Measurements from ENCODE around the gene CALCA.
"Not testable (repeated sequence)": the region's sequence is repeated elsewhere in the genome, so short reads cannot be mapped to it uniquely, and the experiment has no call there.

Gene CALCA

GRCh38 chr11:14971865-14972580 lies at the start of gene CALCA:
Gene CALCA (minus strand): TSS chr11:14972351. CDS start chr11:14971192, 1,159 bp downstream.
- Histone ChIP-seq H3K9ac (ENCODE audit: low read length) (no peak within 1 kb of the TSS), H3K36me3 (ENCODE audit: control insufficient read depth, low read depth, low read length) (no peaks in the 10 kb centered on the region), H3K27ac (ENCODE audit: low read length) (no peak within 1 kb of the TSS), H3K4me1 (ENCODE audit: control insufficient read depth, low read depth, low read length) (peaks cover 29% of the 10 kb centered on the region), H3K4me3 (ENCODE audit: low read length) (peak within 1 kb of the TSS; percentile 62), H3K9me3 (ENCODE audit: control insufficient read depth, low read depth, low read length) (no peaks in the 10 kb centered on the region), H3K27me3 (ENCODE audit: control insufficient read depth, insufficient read depth, low read length) (peaks cover 84% of the 10 kb centered on the region)

- H3K4me3 ChIP-seq (ENCODE audit: low read length): no peak overlapping the region
- no peaks in the 10 kb centered on the region for H3K9me3 ChIP-seq (ENCODE audit: control insufficient read depth, low read depth, low read length)
- no peak overlapping the region for H3K27ac ChIP-seq (ENCODE audit: low read length)
- H3K36me3 ChIP-seq (ENCODE audit: control insufficient read depth, low read depth, low read length): no peaks in the 10 kb centered on the region
- H3K9ac ChIP-seq (ENCODE audit: low read length): no peak overlapping the region
- H3K27me3 ChIP-seq (ENCODE audit: control insufficient read depth, insufficient read depth, low read length): no peaks in the 10 kb centered on the region
- H3K4me1 ChIP-seq (ENCODE audit: control insufficient read depth, low read depth, low read length): no peaks in the 10 kb centered on the region
Observed at GRCh38 chr11:15016200-15016599, 44.0 kb upstream of the CALCA start.

- no peaks in the 10 kb centered on the region for H3K9me3 ChIP-seq (ENCODE audit: control insufficient read depth, low read depth, low read length)
- H3K27ac ChIP-seq (ENCODE audit: low read length): no peak overlapping the region
- H3K9ac ChIP-seq (ENCODE audit: low read length): no peak overlapping the region
- H3K27me3 ChIP-seq (ENCODE audit: control insufficient read depth, insufficient read depth, low read length): no peaks in the 10 kb centered on the region
- H3K36me3 ChIP-seq (ENCODE audit: control insufficient read depth, low read depth, low read length): no peaks in the 10 kb centered on the region
- no peak overlapping the region for H3K4me3 ChIP-seq (ENCODE audit: low read length)
- no peaks in the 10 kb centered on the region for H3K4me1 ChIP-seq (ENCODE audit: control insufficient read depth, low read depth, low read length)
Observed at GRCh38 chr11:15011776-15012345, 39.7 kb upstream of the CALCA start.

- no peaks in the 10 kb centered on the region for H3K9me3 ChIP-seq (ENCODE audit: control insufficient read depth, low read depth, low read length)
- no peaks in the 10 kb centered on the region for H3K4me1 ChIP-seq (ENCODE audit: control insufficient read depth, low read depth, low read length)
- no peak overlapping the region for H3K4me3 ChIP-seq (ENCODE audit: low read length)
- no peaks in the 10 kb centered on the region for H3K27me3 ChIP-seq (ENCODE audit: control insufficient read depth, insufficient read depth, low read length)
- H3K36me3 ChIP-seq (ENCODE audit: control insufficient read depth, low read depth, low read length): no peaks in the 10 kb centered on the region
- no peak overlapping the region for H3K27ac ChIP-seq (ENCODE audit: low read length)
- no peak overlapping the region for H3K9ac ChIP-seq (ENCODE audit: low read length)
Observed at GRCh38 chr11:15010865-15011264, 38.7 kb upstream of the CALCA start.

- Histone ChIP-seq H3K9ac (ENCODE audit: low read length) (no peak overlapping the region), H3K4me3 (ENCODE audit: low read length) (no peak overlapping the region), H3K36me3 (ENCODE audit: control insufficient read depth, low read depth, low read length) (no peaks in the 10 kb centered on the region), H3K27me3 (ENCODE audit: control insufficient read depth, insufficient read depth, low read length) (no peaks in the 10 kb centered on the region), H3K27ac (ENCODE audit: low read length) (no peak overlapping the region), H3K4me1 (ENCODE audit: control insufficient read depth, low read depth, low read length) (no peaks in the 10 kb centered on the region), H3K9me3 (ENCODE audit: control insufficient read depth, low read depth, low read length) (no peaks in the 10 kb centered on the region)
Observed at GRCh38 chr11:15006139-15006759, 34.1 kb upstream of the CALCA start.

- H3K9me3 ChIP-seq (ENCODE audit: control insufficient read depth, low read depth, low read length); H3K27me3 ChIP-seq (ENCODE audit: control insufficient read depth, insufficient read depth, low read length); H3K27ac ChIP-seq (ENCODE audit: low read length): not testable (repeated sequence)
Observed at GRCh38 chr11:14988133-14988532, 16.0 kb upstream of the CALCA start.

GRCh38 chr11:14981507-14981906 lies 9.4 kb upstream of the CALCA start:
- no peaks in the 10 kb centered on the region for H3K9me3 ChIP-seq (ENCODE audit: control insufficient read depth, low read depth, low read length)
- H3K4me1 ChIP-seq (ENCODE audit: control insufficient read depth, low read depth, low read length): no peaks in the 10 kb centered on the region
- H3K4me3 ChIP-seq (ENCODE audit: low read length): no peak overlapping the region
- H3K27me3 ChIP-seq (ENCODE audit: control insufficient read depth, insufficient read depth, low read length): peaks cover 17% of the 10 kb centered on the region
- no peak overlapping the region for H3K9ac ChIP-seq (ENCODE audit: low read length)
- H3K36me3 ChIP-seq (ENCODE audit: control insufficient read depth, low read depth, low read length): no peaks in the 10 kb centered on the region
- no peak overlapping the region for H3K27ac ChIP-seq (ENCODE audit: low read length)

More at GRCh38 chr11:14988133-14988532, 16.0 kb upstream of the CALCA start:
- not testable (repeated sequence) for H3K9ac ChIP-seq (ENCODE audit: low read length); H3K4me3 ChIP-seq (ENCODE audit: low read length); H3K36me3 ChIP-seq (ENCODE audit: control insufficient read depth, low read depth, low read length); H3K4me1 ChIP-seq (ENCODE audit: control insufficient read depth, low read depth, low read length)

- no peaks in the 10 kb centered on the region for H3K4me1 ChIP-seq (ENCODE audit: control insufficient read depth, low read depth, low read length)
- no peak overlapping the region for H3K9ac ChIP-seq (ENCODE audit: low read length)
- H3K4me3 ChIP-seq (ENCODE audit: low read length): no peak overlapping the region
- peaks cover 23% of the 10 kb centered on the region for H3K27me3 ChIP-seq (ENCODE audit: control insufficient read depth, insufficient read depth, low read length)
- no peak overlapping the region for H3K27ac ChIP-seq (ENCODE audit: low read length)
- H3K36me3 ChIP-seq (ENCODE audit: control insufficient read depth, low read depth, low read length): no peaks in the 10 kb centered on the region
- H3K9me3 ChIP-seq (ENCODE audit: control insufficient read depth, low read depth, low read length): no peaks in the 10 kb centered on the region
Observed at GRCh38 chr11:14980854-14981253, 8.7 kb upstream of the CALCA start.

GRCh38 chr11:14977101-14977880 lies 5.1 kb upstream of the CALCA start:
- Histone ChIP-seq H3K9ac (ENCODE audit: low read length) (no peak overlapping the region), H3K36me3 (ENCODE audit: control insufficient read depth, low read depth, low read length) (no peaks in the 10 kb centered on the region), H3K9me3 (ENCODE audit: control insufficient read depth, low read depth, low read length) (no peaks in the 10 kb centered on the region), H3K4me3 (ENCODE audit: low read length) (no peak overlapping the region), H3K27me3 (ENCODE audit: control insufficient read depth, insufficient read depth, low read length) (peaks cover 59% of the 10 kb centered on the region), H3K27ac (ENCODE audit: low read length) (no peak overlapping the region), H3K4me1 (ENCODE audit: control insufficient read depth, low read depth, low read length) (peaks cover 25% of the 10 kb centered on the region)

- H3K9me3 ChIP-seq (ENCODE audit: control insufficient read depth, low read depth, low read length): no peaks in the 10 kb centered on the region
- peaks cover 25% of the 10 kb centered on the region for H3K4me1 ChIP-seq (ENCODE audit: control insufficient read depth, low read depth, low read length)
- peaks cover 80% of the 10 kb centered on the region for H3K27me3 ChIP-seq (ENCODE audit: control insufficient read depth, insufficient read depth, low read length)
- peak overlapping the region; percentile 62 for H3K4me3 ChIP-seq (ENCODE audit: low read length)
- H3K9ac ChIP-seq (ENCODE audit: low read length): peak overlapping the region; percentile 26
- no peaks in the 10 kb centered on the region for H3K36me3 ChIP-seq (ENCODE audit: control insufficient read depth, low read depth, low read length)
- H3K27ac ChIP-seq (ENCODE audit: low read length): no peak overlapping the region
Observed at GRCh38 chr11:14975252-14975587, 3.1 kb upstream of the CALCA start.

GRCh38 chr11:14974515-14975251 lies 2.5 kb upstream of the CALCA start:
- Histone ChIP-seq H3K4me3 (ENCODE audit: low read length) (peak overlapping the region; percentile 62), H3K27me3 (ENCODE audit: control insufficient read depth, insufficient read depth, low read length) (peaks cover 84% of the 10 kb centered on the region)

More at GRCh38 chr11:14974515-14975251, 2.5 kb upstream of the CALCA start:
- Histone ChIP-seq H3K4me1 (ENCODE audit: control insufficient read depth, low read depth, low read length) (peaks cover 25% of the 10 kb centered on the region), H3K9me3 (ENCODE audit: control insufficient read depth, low read depth, low read length) (no peaks in the 10 kb centered on the region), H3K36me3 (ENCODE audit: control insufficient read depth, low read depth, low read length) (no peaks in the 10 kb centered on the region), H3K9ac (ENCODE audit: low read length) (peak overlapping the region; percentile 26), H3K27ac (ENCODE audit: low read length) (no peak overlapping the region)

Measured in iPS-18a (cell line).